Measurements from ENCODE around the gene TESMIN.

DNA sequence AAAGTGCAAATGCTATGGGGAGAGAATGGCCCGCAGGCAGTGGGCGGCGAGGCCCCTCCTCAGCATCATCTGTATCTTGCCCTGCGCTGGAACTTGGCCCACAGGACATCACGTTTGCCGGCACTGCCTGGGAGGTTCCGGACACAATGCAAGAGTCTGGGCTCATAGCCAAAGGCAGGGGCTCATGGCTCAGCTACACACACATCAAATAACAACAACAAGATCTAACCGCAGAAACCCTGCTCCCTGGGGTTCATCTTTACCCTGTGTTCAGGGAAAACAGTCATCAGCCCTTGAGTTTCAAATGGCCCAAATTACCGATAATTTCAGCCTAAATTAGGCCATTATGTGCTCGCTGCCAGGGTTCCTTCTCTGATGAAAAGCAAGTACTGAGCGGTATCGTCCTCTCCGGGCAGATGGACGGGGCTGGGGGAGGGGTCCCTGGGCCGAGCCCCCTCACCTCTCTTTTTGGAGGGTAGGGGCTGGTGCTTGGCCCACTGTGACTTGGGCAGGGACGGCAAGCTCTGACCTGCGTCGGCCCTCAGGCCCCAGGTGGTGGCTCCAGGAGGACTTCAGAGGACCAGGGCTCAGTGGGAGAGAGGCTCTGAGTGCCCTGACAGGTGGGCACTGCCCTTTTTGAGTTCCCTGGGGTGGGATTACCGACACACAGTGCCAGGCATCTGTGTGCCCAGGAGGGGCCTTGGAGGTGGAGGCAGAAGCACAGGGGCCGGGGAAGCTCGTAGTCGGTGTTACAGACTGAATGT is 92.0 kb downstream of the TESMIN start:
- TF ChIP-seq, protein P1, sequence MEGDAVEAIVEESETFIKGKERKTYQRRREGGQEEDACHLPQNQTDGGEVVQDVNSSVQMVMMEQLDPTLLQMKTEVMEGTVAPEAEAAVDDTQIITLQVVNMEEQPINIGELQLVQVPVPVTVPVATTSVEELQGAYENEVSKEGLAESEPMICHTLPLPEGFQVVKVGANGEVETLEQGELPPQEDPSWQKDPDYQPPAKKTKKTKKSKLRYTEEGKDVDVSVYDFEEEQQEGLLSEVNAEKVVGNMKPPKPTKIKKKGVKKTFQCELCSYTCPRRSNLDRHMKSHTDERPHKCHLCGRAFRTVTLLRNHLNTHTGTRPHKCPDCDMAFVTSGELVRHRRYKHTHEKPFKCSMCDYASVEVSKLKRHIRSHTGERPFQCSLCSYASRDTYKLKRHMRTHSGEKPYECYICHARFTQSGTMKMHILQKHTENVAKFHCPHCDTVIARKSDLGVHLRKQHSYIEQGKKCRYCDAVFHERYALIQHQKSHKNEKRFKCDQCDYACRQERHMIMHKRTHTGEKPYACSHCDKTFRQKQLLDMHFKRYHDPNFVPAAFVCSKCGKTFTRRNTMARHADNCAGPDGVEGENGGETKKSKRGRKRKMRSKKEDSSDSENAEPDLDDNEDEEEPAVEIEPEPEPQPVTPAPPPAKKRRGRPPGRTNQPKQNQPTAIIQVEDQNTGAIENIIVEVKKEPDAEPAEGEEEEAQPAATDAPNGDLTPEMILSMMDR (IDR thresholded peaks at IDR 0.05), result no peak
- TF ChIP-seq POLR2AphosphoS5 (IDR thresholded peaks at IDR 0.05), result no peak
- no peak for TF ChIP-seq POLR2A (IDR thresholded peaks at IDR 0.05)

Data from transverse colon (tissue), 4 donors.